Measurements from ENCODE around the gene FMOD. TPM values are rescaled to one million over a fixed set of nuclear protein-coding genes. Genes with fewer than 3 reads are reported as not detected.

The FMOD gene
- total RNA-seq, 1 donor from 2014 or later, result not detected

GRCh38 chr1:203325026-203325417 lies 25.9 kb downstream of the FMOD start:
- TF ChIP-seq CTCF (IDR thresholded peaks at IDR 0.05), result no peak
- no peak for TF ChIP-seq EZH2phosphoT487 (IDR thresholded peaks at IDR 0.05)
- TF ChIP-seq EZH2 (IDR thresholded peaks at IDR 0.05), result no peak
- Mint-ChIP-seq H3K4me3 (peak overlapping the region; percentile 62), H3K9me3 (no peaks in the 10 kb centered on the region), H3K36me3 (no peaks in the 10 kb centered on the region), H3K27ac (peak overlapping the region; percentile 100), H3K4me1 (peaks cover 78% of the 10 kb centered on the region), H3K27me3 (ENCODE audit: insufficient read depth, low read depth) (peaks cover 11% of the 10 kb centered on the region)
- Histone ChIP-seq H3K9ac (no peak overlapping the region), H3K27ac (peak overlapping the region; percentile 95), H3K79me2 (ENCODE audit: low read depth) (no peaks in the 10 kb centered on the region), H3K27me3 (peaks cover 4% of the 10 kb centered on the region), H3K4me2 (peak overlapping the region; percentile 73), H3K36me3 (no peaks in the 10 kb centered on the region), H3K4me1 (peaks cover 81% of the 10 kb centered on the region), H4K20me1 (ENCODE audit: low read depth) (no peaks in the 10 kb centered on the region), H2AFZ (replicated peaks) (no peak overlapping the region), H3F3A (ENCODE audit: low read depth) (peaks cover 66% of the 10 kb centered on the region), H3K4me3 (peak overlapping the region; percentile 1), H3K9me3 (ENCODE audit: low read depth) (no peaks in the 10 kb centered on the region)
- DNase-seq (ENCODE audit: low spot score), result peak; percentile 85

GRCh38 chr1:203324105-203325025 lies 26.6 kb downstream of the FMOD start:
- DNase-seq (ENCODE audit: low spot score), result peak; percentile 50
- peak overlapping the region; percentile 95 for H3K27ac ChIP-seq
- H3K36me3 ChIP-seq, result no peaks in the 10 kb centered on the region
- no peak overlapping the region for H3K9ac ChIP-seq
- Mint-ChIP-seq H3K27ac (peak overlapping the region; percentile 100), H3K4me1 (peaks cover 75% of the 10 kb centered on the region), H3K36me3 (no peaks in the 10 kb centered on the region), H3K9me3 (no peaks in the 10 kb centered on the region), H3K4me3 (peak overlapping the region; percentile 62), H3K27me3 (ENCODE audit: insufficient read depth, low read depth) (peaks cover 15% of the 10 kb centered on the region)
- peak overlapping the region; percentile 73 for H3K4me2 ChIP-seq
- H3K27me3 ChIP-seq, result peaks cover 10% of the 10 kb centered on the region
- H3K79me2 ChIP-seq (ENCODE audit: low read depth), result no peaks in the 10 kb centered on the region
- H3K4me3 ChIP-seq, result no peak overlapping the region
- peaks cover 81% of the 10 kb centered on the region for H3K4me1 ChIP-seq
- H3F3A ChIP-seq (ENCODE audit: low read depth), result peaks cover 60% of the 10 kb centered on the region
- no peak for TF ChIP-seq EZH2phosphoT487 (IDR thresholded peaks at IDR 0.05)
- TF ChIP-seq CTCF (IDR thresholded peaks at IDR 0.05), result no peak
- TF ChIP-seq EZH2 (IDR thresholded peaks at IDR 0.05), result no peak
- no peak overlapping the region for H2AFZ ChIP-seq (replicated peaks)
- no peaks in the 10 kb centered on the region for H3K9me3 ChIP-seq (ENCODE audit: low read depth)
- H4K20me1 ChIP-seq (ENCODE audit: low read depth), result no peaks in the 10 kb centered on the region

- Histone ChIP-seq H4K20me1 (ENCODE audit: low read depth) (no peaks in the 10 kb centered on the region), H3F3A (ENCODE audit: low read depth) (peaks cover 54% of the 10 kb centered on the region), H3K27me3 (peaks cover 18% of the 10 kb centered on the region), H3K36me3 (no peaks in the 10 kb centered on the region), H3K4me2 (peak overlapping the region; percentile 73), H3K4me3 (no peak overlapping the region), H3K4me1 (peaks cover 74% of the 10 kb centered on the region), H2AFZ (replicated peaks) (no peak overlapping the region), H3K9me3 (ENCODE audit: low read depth) (no peaks in the 10 kb centered on the region), H3K27ac (peak overlapping the region; percentile 95), H3K79me2 (ENCODE audit: low read depth) (no peaks in the 10 kb centered on the region), H3K9ac (no peak overlapping the region)
- Mint-ChIP-seq H3K4me1 (peaks cover 69% of the 10 kb centered on the region), H3K27ac (peak overlapping the region; percentile 100), H3K9me3 (no peaks in the 10 kb centered on the region), H3K27me3 (ENCODE audit: insufficient read depth, low read depth) (peaks cover 15% of the 10 kb centered on the region), H3K36me3 (no peaks in the 10 kb centered on the region), H3K4me3 (peak overlapping the region; percentile 39)
- TF ChIP-seq CTCF (IDR thresholded peaks at IDR 0.05) (no peak), EZH2phosphoT487 (IDR thresholded peaks at IDR 0.05) (no peak), EZH2 (IDR thresholded peaks at IDR 0.05) (no peak)
- DNase-seq (ENCODE audit: low spot score), result no peak
Measured at GRCh38 chr1:203323587-203323986, 27.3 kb downstream of the FMOD start.

Measured in neural progenitor cell (in vitro differentiated cells).